ENCODE measurements around the gene GRIA3.

Gene GRIA3

DNA sequence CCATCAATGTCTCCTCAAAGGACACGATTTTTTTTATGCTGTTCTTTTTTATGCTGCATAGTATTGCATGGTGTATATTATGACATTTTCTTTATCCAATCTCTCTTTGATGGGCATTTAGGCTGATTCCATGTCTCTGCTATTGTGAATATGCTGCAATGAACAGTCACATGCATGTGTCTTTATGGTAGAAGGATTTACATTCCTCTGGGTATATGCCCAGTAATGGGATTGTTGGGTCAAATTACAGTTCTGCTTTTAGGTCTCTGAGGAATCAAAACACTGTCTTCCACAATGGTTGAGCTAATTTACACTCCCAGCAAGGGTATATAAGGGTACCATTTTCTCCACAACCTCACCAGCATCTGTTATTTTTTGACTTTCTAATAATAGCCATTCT lies 113.9 kb downstream of the GRIA3 start:
- Histone ChIP-seq H3K27me3 (ENCODE audit: insufficient read depth, low read length) (no peaks in the 10 kb centered on the region), H3K4me2 (ENCODE audit: low read length) (no peak overlapping the region), H4K8ac (ENCODE audit: low read depth, low read length) (no peak overlapping the region), H3K9ac (ENCODE audit: low read length) (no peak overlapping the region), H3K4me1 (ENCODE audit: control insufficient read depth in 1 of 2, insufficient read depth in 2 of 2, low read length in 2 of 2) (no peaks in the 10 kb centered on the region), H2AK5ac (ENCODE audit: low read length) (no peak overlapping the region), H3K79me1 (ENCODE audit: low read length) (no peaks in the 10 kb centered on the region), H3K9me3 (ENCODE audit: insufficient read depth, low read depth, low read length) (no peaks in the 10 kb centered on the region), H3K79me2 (ENCODE audit: control insufficient read depth, insufficient read depth, low read length, poor library complexity) (no peaks in the 10 kb centered on the region), H3K4me3 (ENCODE audit: low read depth, low read length) (no peak overlapping the region), H3K4ac (ENCODE audit: low read depth, low read length) (no peak overlapping the region), H4K91ac (ENCODE audit: low read depth, low read length) (no peak overlapping the region), H2BK5ac (ENCODE audit: low read depth, low read length, poor library complexity) (no peak overlapping the region), H4K12ac (ENCODE audit: low read depth, low read length) (no peak overlapping the region), H2BK12ac (ENCODE audit: low read length) (no peak overlapping the region), H3K27ac (ENCODE audit: low read depth, low read length) (no peak overlapping the region), H3K23ac (ENCODE audit: low read length) (no peak overlapping the region), H3K36me3 (ENCODE audit: control insufficient read depth in 1 of 2, insufficient read depth in 2 of 2, low read length in 2 of 2) (no peaks in the 10 kb centered on the region), H3K18ac (ENCODE audit: low read length) (no peak overlapping the region), H2BK120ac (ENCODE audit: insufficient read depth, low read length, poor library complexity) (no peak overlapping the region), H3K14ac (ENCODE audit: low read length) (no peak overlapping the region), H2AFZ (ENCODE audit: insufficient read depth, low read length, poor library complexity) (no peak overlapping the region)
- no CpG with 5 or more reads among the region's 1 CpG for WGBS (ENCODE audit: extremely low coverage, insufficient coverage, insufficient read length)
- no peak for DNase-seq

DNA sequence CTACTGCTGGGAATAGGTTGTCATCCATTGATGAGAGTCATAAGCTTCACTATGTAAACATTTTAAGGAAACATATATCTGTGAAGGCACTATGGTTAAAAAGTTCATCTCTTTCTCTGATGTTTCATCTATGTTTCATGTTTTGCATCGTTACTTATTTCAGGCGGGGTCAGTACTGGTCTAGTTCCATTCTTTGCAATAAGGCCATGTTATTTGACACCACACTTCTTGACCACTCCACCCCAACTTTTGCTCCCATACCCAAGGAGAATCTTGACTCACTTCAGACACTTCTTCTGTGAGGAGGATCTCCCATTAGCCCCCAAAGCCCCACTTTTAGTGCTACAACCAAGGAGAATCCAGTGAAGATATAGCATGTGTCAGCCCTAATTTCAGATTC lies 119.4 kb downstream of the GRIA3 start:
- H3K4ac ChIP-seq (ENCODE audit: low read depth, low read length), result no peak overlapping the region
- H4K8ac ChIP-seq (ENCODE audit: low read depth, low read length), result no peak overlapping the region
- H3K9ac ChIP-seq (ENCODE audit: low read length), result no peak overlapping the region
- no peaks in the 10 kb centered on the region for H3K79me1 ChIP-seq (ENCODE audit: low read length)
- H4K91ac ChIP-seq (ENCODE audit: low read depth, low read length), result no peak overlapping the region
- H3K79me2 ChIP-seq (ENCODE audit: control insufficient read depth, insufficient read depth, low read length, poor library complexity), result no peaks in the 10 kb centered on the region
- H2BK5ac ChIP-seq (ENCODE audit: low read depth, low read length, poor library complexity), result no peak overlapping the region
- no peak overlapping the region for H3K4me2 ChIP-seq (ENCODE audit: low read length)
- H3K4me1 ChIP-seq (ENCODE audit: control insufficient read depth in 1 of 2, insufficient read depth in 2 of 2, low read length in 2 of 2), result no peaks in the 10 kb centered on the region
- H3K14ac ChIP-seq (ENCODE audit: low read length), result no peak overlapping the region
- H4K12ac ChIP-seq (ENCODE audit: low read depth, low read length), result no peak overlapping the region
- H2AK5ac ChIP-seq (ENCODE audit: low read length), result no peak overlapping the region
- no CpG with 5 or more reads among the region's 2 CpGs for WGBS (ENCODE audit: extremely low coverage, insufficient coverage, insufficient read length)
- H3K36me3 ChIP-seq (ENCODE audit: control insufficient read depth in 1 of 2, insufficient read depth in 2 of 2, low read length in 2 of 2), result no peaks in the 10 kb centered on the region
- H3K27me3 ChIP-seq (ENCODE audit: insufficient read depth, low read length), result no peaks in the 10 kb centered on the region
- no peak overlapping the region for H2BK12ac ChIP-seq (ENCODE audit: low read length)
- no peak overlapping the region for H3K27ac ChIP-seq (ENCODE audit: low read depth, low read length)
- H2AFZ ChIP-seq (ENCODE audit: insufficient read depth, low read length, poor library complexity), result no peak overlapping the region
- no peak for DNase-seq
- H3K9me3 ChIP-seq (ENCODE audit: insufficient read depth, low read depth, low read length), result no peaks in the 10 kb centered on the region
- H3K4me3 ChIP-seq (ENCODE audit: low read depth, low read length), result no peak overlapping the region
- no peak overlapping the region for H3K18ac ChIP-seq (ENCODE audit: low read length)
- H2BK120ac ChIP-seq (ENCODE audit: insufficient read depth, low read length, poor library complexity), result no peak overlapping the region
- H3K23ac ChIP-seq (ENCODE audit: low read length), result no peak overlapping the region

DNA sequence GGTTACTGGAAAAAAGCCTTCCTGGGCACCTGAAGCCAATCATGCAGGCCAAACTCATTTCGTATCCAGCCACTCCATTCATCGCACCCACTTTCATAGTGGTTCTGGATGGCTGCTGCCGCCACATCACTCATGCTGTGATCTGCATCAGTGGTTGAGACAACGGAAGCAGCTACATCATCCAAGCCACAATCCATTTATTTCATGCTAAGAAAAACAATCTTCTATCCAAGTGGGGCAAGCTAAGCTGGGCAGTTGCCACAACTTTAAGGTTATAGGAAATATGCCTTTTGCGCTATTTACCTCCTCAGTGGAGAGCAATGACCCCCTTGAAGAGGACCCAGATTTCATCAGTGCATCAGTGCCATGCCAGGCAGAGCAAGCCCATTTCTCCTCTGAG lies 124.6 kb downstream of the GRIA3 start:
- H3K4me1 ChIP-seq (ENCODE audit: control insufficient read depth in 1 of 2, insufficient read depth in 2 of 2, low read length in 2 of 2), result no peaks in the 10 kb centered on the region
- no peaks in the 10 kb centered on the region for H3K27me3 ChIP-seq (ENCODE audit: insufficient read depth, low read length)
- H3K23ac ChIP-seq (ENCODE audit: low read length), result no peak overlapping the region
- H2BK5ac ChIP-seq (ENCODE audit: low read depth, low read length, poor library complexity), result no peak overlapping the region
- H3K18ac ChIP-seq (ENCODE audit: low read length), result no peak overlapping the region
- H2AK5ac ChIP-seq (ENCODE audit: low read length), result no peak overlapping the region
- no peak overlapping the region for H4K8ac ChIP-seq (ENCODE audit: low read depth, low read length)
- H3K4me2 ChIP-seq (ENCODE audit: low read length), result no peak overlapping the region
- no peak overlapping the region for H2AFZ ChIP-seq (ENCODE audit: insufficient read depth, low read length, poor library complexity)
- H3K79me2 ChIP-seq (ENCODE audit: control insufficient read depth, insufficient read depth, low read length, poor library complexity), result no peaks in the 10 kb centered on the region
- H3K4ac ChIP-seq (ENCODE audit: low read depth, low read length), result no peak overlapping the region
- H3K79me1 ChIP-seq (ENCODE audit: low read length), result no peaks in the 10 kb centered on the region
- WGBS (ENCODE audit: extremely low coverage, insufficient coverage, insufficient read length), result no CpG with 5 or more reads among the region's 5 CpGs
- H3K14ac ChIP-seq (ENCODE audit: low read length), result no peak overlapping the region
- no peak overlapping the region for H3K27ac ChIP-seq (ENCODE audit: low read depth, low read length)
- no peak overlapping the region for H2BK120ac ChIP-seq (ENCODE audit: insufficient read depth, low read length, poor library complexity)
- no peaks in the 10 kb centered on the region for H3K36me3 ChIP-seq (ENCODE audit: control insufficient read depth in 1 of 2, insufficient read depth in 2 of 2, low read length in 2 of 2)
- no peak overlapping the region for H3K4me3 ChIP-seq (ENCODE audit: low read depth, low read length)
- H2BK12ac ChIP-seq (ENCODE audit: low read length), result no peak overlapping the region
- H4K12ac ChIP-seq (ENCODE audit: low read depth, low read length), result no peak overlapping the region
- no peaks in the 10 kb centered on the region for H3K9me3 ChIP-seq (ENCODE audit: insufficient read depth, low read depth, low read length)
- H4K91ac ChIP-seq (ENCODE audit: low read depth, low read length), result no peak overlapping the region
- DNase-seq, result no peak
- no peak overlapping the region for H3K9ac ChIP-seq (ENCODE audit: low read length)

DNA sequence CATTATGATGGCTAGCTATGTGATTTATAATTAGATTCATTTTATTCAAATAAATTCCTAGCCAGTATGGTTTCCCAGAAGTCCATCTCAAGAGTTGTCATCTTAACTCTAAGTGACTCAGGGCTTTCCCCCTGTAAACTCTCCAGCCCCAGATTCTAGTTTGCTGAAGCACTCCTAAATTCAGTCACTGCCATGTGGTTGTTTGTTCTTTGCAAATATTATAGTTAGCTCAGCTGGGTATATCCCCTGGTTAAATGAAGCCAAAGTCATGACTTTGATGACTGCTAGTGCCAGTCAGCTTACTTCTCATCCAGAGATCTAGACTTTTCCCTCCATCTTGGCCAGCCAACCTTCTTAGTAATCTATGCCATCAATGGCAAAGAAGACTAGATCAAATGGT lies 126.0 kb downstream of the GRIA3 start:
- H3K14ac ChIP-seq (ENCODE audit: low read length), result no peak overlapping the region
- no peaks in the 10 kb centered on the region for H3K27me3 ChIP-seq (ENCODE audit: insufficient read depth, low read length)
- no peak overlapping the region for H2AK5ac ChIP-seq (ENCODE audit: low read length)
- no peak overlapping the region for H2AFZ ChIP-seq (ENCODE audit: insufficient read depth, low read length, poor library complexity)
- no peak overlapping the region for H4K91ac ChIP-seq (ENCODE audit: low read depth, low read length)
- H3K4me1 ChIP-seq (ENCODE audit: control insufficient read depth in 1 of 2, insufficient read depth in 2 of 2, low read length in 2 of 2), result no peaks in the 10 kb centered on the region
- H2BK5ac ChIP-seq (ENCODE audit: low read depth, low read length, poor library complexity), result no peak overlapping the region
- H4K12ac ChIP-seq (ENCODE audit: low read depth, low read length), result no peak overlapping the region
- H3K79me2 ChIP-seq (ENCODE audit: control insufficient read depth, insufficient read depth, low read length, poor library complexity), result no peaks in the 10 kb centered on the region
- no peak overlapping the region for H3K18ac ChIP-seq (ENCODE audit: low read length)
- DNase-seq, result no peak
- no peaks in the 10 kb centered on the region for H3K79me1 ChIP-seq (ENCODE audit: low read length)
- H3K4me2 ChIP-seq (ENCODE audit: low read length), result no peak overlapping the region
- no peaks in the 10 kb centered on the region for H3K36me3 ChIP-seq (ENCODE audit: control insufficient read depth in 1 of 2, insufficient read depth in 2 of 2, low read length in 2 of 2)
- no peak overlapping the region for H3K9ac ChIP-seq (ENCODE audit: low read length)
- no peak overlapping the region for H4K8ac ChIP-seq (ENCODE audit: low read depth, low read length)
- H3K23ac ChIP-seq (ENCODE audit: low read length), result no peak overlapping the region
- H3K9me3 ChIP-seq (ENCODE audit: insufficient read depth, low read depth, low read length), result no peaks in the 10 kb centered on the region
- no peak overlapping the region for H3K27ac ChIP-seq (ENCODE audit: low read depth, low read length)
- H2BK120ac ChIP-seq (ENCODE audit: insufficient read depth, low read length, poor library complexity), result no peak overlapping the region
- H3K4ac ChIP-seq (ENCODE audit: low read depth, low read length), result no peak overlapping the region
- no peak overlapping the region for H3K4me3 ChIP-seq (ENCODE audit: low read depth, low read length)
- H2BK12ac ChIP-seq (ENCODE audit: low read length), result no peak overlapping the region

DNA sequence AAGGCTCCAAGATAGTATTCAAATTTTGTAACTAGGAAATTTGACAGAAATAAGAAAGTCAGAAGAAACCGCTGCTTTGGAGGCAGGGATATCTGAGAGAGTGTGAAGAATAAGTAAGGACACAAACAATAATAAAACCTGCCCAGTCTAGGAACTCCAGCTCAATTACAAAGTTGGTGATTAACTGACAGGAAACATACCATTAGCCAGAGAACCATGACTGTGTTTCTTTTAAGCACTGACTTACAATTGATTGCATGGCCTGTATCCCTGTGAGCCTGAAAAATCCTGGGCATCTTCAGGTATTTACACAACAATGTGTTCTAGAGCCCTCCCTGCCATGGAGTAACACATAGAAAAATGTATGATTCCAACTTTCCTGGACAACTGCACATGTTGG lies 127.4 kb downstream of the GRIA3 start:
- no peak overlapping the region for H3K4me2 ChIP-seq (ENCODE audit: low read length)
- H3K18ac ChIP-seq (ENCODE audit: low read length), result no peak overlapping the region
- no peak overlapping the region for H2AFZ ChIP-seq (ENCODE audit: insufficient read depth, low read length, poor library complexity)
- no peaks in the 10 kb centered on the region for H3K9me3 ChIP-seq (ENCODE audit: insufficient read depth, low read depth, low read length)
- no peak overlapping the region for H3K27ac ChIP-seq (ENCODE audit: low read depth, low read length)
- H2BK5ac ChIP-seq (ENCODE audit: low read depth, low read length, poor library complexity), result no peak overlapping the region
- no peak overlapping the region for H2BK12ac ChIP-seq (ENCODE audit: low read length)
- no peak overlapping the region for H3K4ac ChIP-seq (ENCODE audit: low read depth, low read length)
- no peaks in the 10 kb centered on the region for H3K79me1 ChIP-seq (ENCODE audit: low read length)
- no peaks in the 10 kb centered on the region for H3K36me3 ChIP-seq (ENCODE audit: control insufficient read depth in 1 of 2, insufficient read depth in 2 of 2, low read length in 2 of 2)
- H4K12ac ChIP-seq (ENCODE audit: low read depth, low read length), result no peak overlapping the region
- no peak overlapping the region for H3K9ac ChIP-seq (ENCODE audit: low read length)
- no peak overlapping the region for H4K91ac ChIP-seq (ENCODE audit: low read depth, low read length)
- H3K4me3 ChIP-seq (ENCODE audit: low read depth, low read length), result no peak overlapping the region
- no peak overlapping the region for H2AK5ac ChIP-seq (ENCODE audit: low read length)
- no peaks in the 10 kb centered on the region for H3K27me3 ChIP-seq (ENCODE audit: insufficient read depth, low read length)
- H4K8ac ChIP-seq (ENCODE audit: low read depth, low read length), result no peak overlapping the region
- DNase-seq, result no peak
- H3K14ac ChIP-seq (ENCODE audit: low read length), result no peak overlapping the region
- no peaks in the 10 kb centered on the region for H3K4me1 ChIP-seq (ENCODE audit: control insufficient read depth in 1 of 2, insufficient read depth in 2 of 2, low read length in 2 of 2)
- no peaks in the 10 kb centered on the region for H3K79me2 ChIP-seq (ENCODE audit: control insufficient read depth, insufficient read depth, low read length, poor library complexity)
- H3K23ac ChIP-seq (ENCODE audit: low read length), result no peak overlapping the region
- H2BK120ac ChIP-seq (ENCODE audit: insufficient read depth, low read length, poor library complexity), result no peak overlapping the region
- no CpG with 5 or more reads among the region's 1 CpG for WGBS (ENCODE audit: extremely low coverage, insufficient coverage, insufficient read length)
